HG03066 (cell line): ENCODE data around the gene CABCOCO1.
"Not testable (repeated sequence)": the region's sequence is repeated elsewhere in the genome, so short reads cannot be mapped to it uniquely, and the experiment has no call there.

Experiments used
- ATAC-seq: cut with Tn5 transposase; IDR thresholded peaks from one replicate; pipeline ENCODE4 v1.9.1; 2021; ENCODE audit warnings: low read depth; ENCODE audit not compliant: unreplicated experiment

The CABCOCO1 gene

DNA sequence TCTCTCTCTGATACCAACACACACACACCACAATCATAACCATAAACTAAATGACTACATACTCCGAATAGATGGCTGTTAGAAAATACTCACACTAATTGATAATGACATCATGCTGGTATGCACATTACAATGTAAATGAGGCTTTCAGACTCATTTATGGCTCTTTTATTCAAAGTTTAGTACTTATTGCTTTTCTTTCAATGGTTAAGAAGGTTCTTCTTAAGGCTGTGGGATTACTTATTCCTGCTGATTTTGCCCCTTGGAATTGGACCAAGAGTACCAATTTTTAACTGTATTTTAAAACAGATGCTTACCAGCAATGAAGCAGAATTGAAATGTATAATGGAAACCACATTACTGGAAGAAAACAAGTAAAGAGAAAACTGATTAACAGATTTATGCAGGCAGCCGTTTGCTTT is 20.6 kb upstream of the CABCOCO1 start:
- ATAC-seq = no peak

DNA sequence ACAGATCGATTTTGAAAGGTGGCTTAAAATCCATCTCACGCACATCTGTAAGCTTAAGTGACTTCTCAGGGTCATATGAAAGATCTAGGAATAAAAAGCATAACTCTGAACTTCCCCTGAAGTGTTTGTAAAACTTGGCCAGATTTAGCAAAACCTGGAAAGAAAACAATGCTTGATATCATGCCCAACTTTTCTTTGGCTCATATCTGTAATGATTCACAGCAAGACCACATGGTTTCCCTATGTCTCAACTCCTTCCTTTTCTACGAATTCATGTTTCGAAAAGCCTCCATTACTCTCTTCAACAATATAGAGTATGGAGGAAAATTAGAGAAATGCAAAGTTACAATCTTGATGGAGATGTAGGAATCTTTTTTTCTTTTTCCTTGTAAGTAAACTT is 20.1 kb upstream of the CABCOCO1 start:
- ATAC-seq = no peak

DNA sequence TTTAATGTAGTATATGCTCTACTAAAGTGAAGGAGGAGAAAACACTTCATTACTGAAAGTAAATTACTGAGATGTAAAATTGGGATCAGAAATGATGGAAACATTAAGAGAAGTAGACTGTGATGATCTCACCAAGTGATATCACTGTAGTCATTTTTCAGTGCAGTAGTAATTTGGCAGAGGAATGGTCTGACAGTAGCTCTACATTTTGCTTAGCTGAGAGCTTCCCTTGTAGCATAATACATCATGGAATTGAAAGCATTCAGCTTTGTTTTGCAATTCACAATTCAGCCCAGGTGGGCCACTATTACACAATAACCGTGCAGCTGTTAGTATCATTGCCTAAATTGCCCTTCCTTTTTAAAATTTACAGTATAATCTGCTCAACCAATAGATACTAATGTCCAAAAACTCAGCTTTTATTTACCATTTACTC is 19.4 kb upstream of the CABCOCO1 start:
- no peak for ATAC-seq

- no peak for ATAC-seq
These were observed 9.0 kb upstream of the CABCOCO1 start for GRCh38 chr10:61653699-61654098.

DNA sequence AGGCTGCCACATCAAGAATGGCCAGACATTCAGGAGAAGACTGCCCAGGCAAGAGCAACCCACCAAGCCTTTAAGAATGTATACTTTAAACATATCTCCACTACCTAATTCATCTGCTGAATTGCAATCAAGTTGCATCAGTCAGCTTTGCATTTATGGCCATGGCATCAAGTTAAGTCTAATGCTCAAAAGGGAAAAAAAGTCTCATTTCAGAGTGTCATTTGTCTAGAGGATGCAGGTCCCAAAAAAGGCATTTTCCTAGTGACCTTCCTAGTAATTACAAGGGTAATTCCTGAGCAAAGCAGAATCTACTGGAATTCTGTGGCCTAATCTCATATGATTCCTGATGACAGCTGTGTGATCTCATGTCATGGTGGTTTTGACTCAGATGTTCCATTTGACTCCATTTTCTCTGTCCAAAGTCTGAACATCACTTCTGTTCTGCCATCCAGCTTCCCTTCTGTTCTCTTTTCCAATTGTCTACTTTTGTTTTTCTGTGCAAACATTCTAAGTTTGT is 7.3 kb upstream of the CABCOCO1 start:
- ATAC-seq = no peak

GRCh38 chr10:61663466-61663865 is 737 bp downstream of the CABCOCO1 start:
- no peak for ATAC-seq

GRCh38 chr10:61664985-61665384 is 2.3 kb downstream of the CABCOCO1 start:
- no peak for ATAC-seq

GRCh38 chr10:61669161-61669725 is 6.5 kb downstream of the CABCOCO1 start:
- ATAC-seq = no peak

GRCh38 chr10:61669849-61670248 is 7.1 kb downstream of the CABCOCO1 start:
- ATAC-seq = no peak

GRCh38 chr10:61673360-61673759 is 10.6 kb downstream of the CABCOCO1 start:
- ATAC-seq = no peak

- no peak for ATAC-seq
These were observed 19.6 kb downstream of the CABCOCO1 start for GRCh38 chr10:61682323-61682722.

DNA sequence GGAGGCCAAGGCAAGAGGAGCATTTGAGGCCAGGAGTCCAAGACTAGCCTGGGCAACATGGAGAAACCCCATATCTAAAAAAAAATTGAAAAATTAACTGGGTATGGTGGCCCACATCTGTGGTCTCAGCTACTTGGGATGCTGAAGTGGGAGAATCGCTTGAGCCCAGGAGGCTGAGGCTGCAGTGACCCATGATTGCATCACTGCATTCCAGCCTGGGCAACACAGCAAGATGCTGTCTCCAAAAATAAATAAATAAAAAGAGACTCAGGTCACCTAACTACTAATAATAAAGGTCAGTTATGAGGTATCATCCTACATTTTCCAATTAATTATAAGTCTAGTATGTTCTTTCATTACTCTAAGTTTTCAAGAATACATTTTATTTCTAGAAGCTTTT is 20.6 kb downstream of the CABCOCO1 start:
- no peak for ATAC-seq

- ATAC-seq = no peak
These were observed 22.3 kb downstream of the CABCOCO1 start for GRCh38 chr10:61684894-61685507.

GRCh38 chr10:61688551-61689308 is 26.0 kb downstream of the CABCOCO1 start:
- ATAC-seq = no peak

DNA sequence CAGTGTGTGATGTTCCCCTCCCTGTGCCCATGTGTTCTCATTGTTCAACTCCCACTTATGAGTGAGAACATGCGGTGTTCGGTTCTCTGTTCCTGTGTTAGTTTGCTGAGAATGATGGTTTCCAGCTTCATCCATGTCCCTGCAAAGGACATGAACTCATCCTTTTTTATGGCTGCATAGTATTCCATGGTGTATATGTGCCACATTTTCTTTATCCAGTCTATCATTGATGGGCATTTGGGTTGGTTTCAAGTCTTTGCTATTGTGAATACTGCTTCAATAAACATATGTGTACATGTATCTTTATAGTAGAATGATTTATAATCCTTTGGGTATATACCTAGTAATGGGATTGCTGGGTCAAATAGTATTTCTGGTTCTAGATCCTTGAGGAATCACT is 28.9 kb downstream of the CABCOCO1 start:
- not testable (repeated sequence) for ATAC-seq

DNA sequence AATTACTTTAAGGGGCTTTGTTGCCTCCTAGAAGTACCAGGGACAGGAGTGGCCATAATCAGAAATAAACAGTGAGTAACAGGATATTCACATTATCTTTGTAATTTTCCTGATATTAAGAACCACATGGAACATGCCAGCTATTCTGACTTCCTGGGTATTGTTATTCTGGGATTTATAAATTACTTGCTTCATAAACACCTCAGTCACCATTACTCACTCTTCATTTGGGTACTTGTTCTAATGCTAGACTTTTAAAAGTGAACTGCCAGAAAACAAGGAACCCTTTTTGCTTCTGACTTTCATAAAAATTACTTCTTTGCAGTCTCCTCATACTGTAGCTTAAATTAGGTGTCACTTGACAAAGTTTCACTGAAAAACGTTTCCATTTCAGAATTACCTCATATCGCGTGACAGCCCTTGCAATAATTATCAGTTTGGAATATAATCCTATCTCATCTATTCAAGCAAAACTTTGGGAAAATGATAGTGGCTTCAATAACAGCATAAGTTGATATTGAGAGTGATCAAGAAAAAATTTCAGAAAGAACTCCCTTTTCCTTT is 29.8 kb downstream of the CABCOCO1 start:
- no peak for ATAC-seq

DNA sequence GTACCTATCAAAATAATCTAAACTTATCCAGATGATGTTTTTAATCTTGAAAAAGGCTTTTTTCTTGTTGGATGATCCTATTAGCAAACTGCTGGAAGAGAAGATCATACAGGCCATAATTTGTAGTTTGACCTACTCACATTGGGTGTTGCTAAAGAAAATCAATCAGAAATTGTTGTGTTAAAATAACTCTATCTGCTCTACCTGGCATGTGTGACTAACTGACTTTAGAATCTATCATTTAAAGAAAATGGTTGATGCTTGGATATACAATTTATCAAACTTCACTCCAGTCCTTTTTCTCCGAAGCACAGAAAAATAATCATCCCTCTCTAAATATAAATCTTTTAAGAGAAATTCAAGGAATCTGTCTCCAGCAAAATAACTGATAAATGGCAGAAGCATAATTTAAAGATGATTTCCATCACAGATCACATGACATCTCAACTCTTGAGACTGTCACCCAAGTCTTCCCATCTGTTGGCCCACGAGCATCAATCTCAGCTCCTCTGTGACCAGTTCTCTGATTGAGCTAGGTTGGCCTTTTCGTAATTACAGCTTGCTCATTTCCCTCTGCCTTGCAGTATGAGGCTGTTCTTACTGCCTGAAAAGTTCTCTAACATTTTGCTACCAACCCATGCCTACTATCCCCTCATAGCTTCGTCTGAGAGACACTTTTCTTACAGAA is 36.4 kb downstream of the CABCOCO1 start:
- ATAC-seq = no peak

DNA sequence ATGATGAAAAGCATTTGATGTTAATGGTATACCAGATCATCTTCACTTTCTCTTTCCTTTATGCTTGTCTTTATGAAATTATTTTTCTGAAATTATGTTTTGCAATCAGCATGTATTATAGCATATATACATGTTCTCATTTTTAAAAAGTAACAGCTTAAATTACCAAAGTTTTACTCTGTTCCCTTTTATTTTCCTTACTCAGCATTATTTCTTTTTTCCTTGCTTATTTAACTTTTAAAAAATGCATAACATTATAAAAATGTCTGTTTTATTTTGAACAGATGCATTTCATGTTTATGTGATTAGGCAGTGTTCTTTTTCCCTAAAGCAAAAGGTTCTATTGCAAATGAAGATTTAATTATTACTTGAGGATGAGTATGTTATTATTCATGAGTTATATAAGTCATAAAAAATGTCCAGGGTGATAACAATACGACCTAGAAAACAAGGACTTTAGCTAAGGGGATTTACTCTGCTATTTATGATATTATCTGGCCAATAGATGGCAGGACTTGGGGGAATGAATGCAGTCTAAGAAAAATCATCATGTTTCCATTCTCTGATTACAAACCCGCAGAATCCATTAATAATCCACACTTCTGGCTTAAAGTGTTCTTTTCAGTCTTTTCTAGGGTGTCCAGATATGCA is 38.5 kb downstream of the CABCOCO1 start:
- no peak for ATAC-seq

GRCh38 chr10:61701706-61702105 is 39.0 kb downstream of the CABCOCO1 start:
- no peak for ATAC-seq

DNA sequence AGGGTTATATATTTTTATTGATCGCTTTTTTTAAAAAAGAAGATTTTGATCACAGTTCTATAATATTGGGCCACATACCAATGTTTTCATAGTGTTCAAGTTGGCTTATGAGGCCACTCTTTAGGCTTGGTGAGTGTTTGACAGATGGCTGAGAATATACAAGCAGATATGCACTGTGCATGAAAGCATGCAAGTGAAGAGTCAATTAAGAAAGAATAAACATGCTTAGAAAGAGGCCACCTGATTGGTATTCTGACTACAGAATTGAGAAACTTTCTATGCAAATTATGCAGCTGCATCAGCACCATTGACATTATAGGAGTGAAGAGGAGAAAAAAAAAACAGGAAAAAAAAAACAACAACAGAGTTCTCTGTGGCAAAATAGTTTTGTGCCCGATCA is 39.9 kb downstream of the CABCOCO1 start:
- no peak for ATAC-seq
